Medulla oblongata (tissue), 1 donor: ENCODE data around the gene POLR3E.
"Not testable (repeated sequence)": the region's sequence is repeated elsewhere in the genome, so short reads cannot be mapped to it uniquely, and the experiment has no call there.

ENCODE experiments used
- DNase-seq: peaks from one replicate; pipeline ENCODE4 v3.0.0-alpha.2; 2015; ENCODE audit errors: extremely low spot score

Gene POLR3E

GRCh38 chr16:22335668-22336246 is 38.5 kb downstream of the POLR3E start:
- DNase-seq, result no peak

- DNase-seq, result no peak
Observed at GRCh38 chr16:22336581-22336980, 39.4 kb downstream of the POLR3E start.

- DNase-seq, result no peak
Observed at GRCh38 chr16:22337045-22337444, 39.8 kb downstream of the POLR3E start.

- no peak for DNase-seq
Observed at GRCh38 chr16:22337849-22338635, 40.8 kb downstream of the POLR3E start.

- DNase-seq, result no peak
Observed at GRCh38 chr16:22340945-22341344, 43.7 kb downstream of the POLR3E start.

- no peak for DNase-seq
Observed at GRCh38 chr16:22342082-22342481, 44.9 kb downstream of the POLR3E start.

GRCh38 chr16:22346483-22346882 is 49.3 kb downstream of the POLR3E start:
- peak; percentile 72 for DNase-seq

- DNase-seq, result peak; percentile 34
Observed at GRCh38 chr16:22347100-22347820, 50.1 kb downstream of the POLR3E start.

- no peak for DNase-seq
Observed at GRCh38 chr16:22348291-22348690, 51.1 kb downstream of the POLR3E start.

GRCh38 chr16:22351017-22351416 is 53.8 kb downstream of the POLR3E start:
- DNase-seq, result not testable (repeated sequence)

GRCh38 chr16:22352140-22352539 is 54.9 kb downstream of the POLR3E start:
- no peak for DNase-seq

GRCh38 chr16:22352723-22353122 is 55.5 kb downstream of the POLR3E start:
- DNase-seq, result no peak

- DNase-seq, result no peak
Observed at GRCh38 chr16:22353191-22353919, 56.1 kb downstream of the POLR3E start.

- no peak for DNase-seq
Observed at GRCh38 chr16:22353933-22354541, 56.8 kb downstream of the POLR3E start.

- DNase-seq, result no peak
Observed at GRCh38 chr16:22355487-22355908, 58.3 kb downstream of the POLR3E start.

- no peak for DNase-seq
Observed at GRCh38 chr16:22356930-22357634, 59.9 kb downstream of the POLR3E start.

GRCh38 chr16:22357635-22357971 is 60.4 kb downstream of the POLR3E start:
- no peak for DNase-seq

GRCh38 chr16:22358000-22358399 is 60.8 kb downstream of the POLR3E start:
- no peak for DNase-seq

GRCh38 chr16:22359679-22360078 is 62.5 kb downstream of the POLR3E start:
- no peak for DNase-seq

GRCh38 chr16:22360963-22361659 is 63.9 kb downstream of the POLR3E start:
- DNase-seq, result no peak

GRCh38 chr16:22364241-22364640 is 67.0 kb downstream of the POLR3E start:
- no peak for DNase-seq
